Esophagus mucosa (tissue), 1 donor: ENCODE measurements around the gene LRRC8E. TPM values are rescaled to one million over a fixed set of nuclear protein-coding genes. Genes with fewer than 3 reads are reported as not detected.

Source experiments
- ATAC-seq: fragments of 200-7000 bp; cut with Tn5 transposase; one replicate; pipeline ENCODE4 v1.9.1; 2020
- total RNA-seq: library from RNA; stranded (reverse); gene quantifications from one replicate; pipeline ENCODE4 v1.2.4, GENCODE V29; 2023
- donor health status: DM: yes; HTN: yes; CAD: no.

LRRC8E gene
- 11.6 TPM for total RNA-seq

GRCh38 chr19:7888145-7888825 lies at the start of gene LRRC8E:
TSS of gene LRRC8E (plus strand) at chr19:7888510. CDS start at chr19:7895604, 7,094 bp downstream.
- peak; percentile 90 for ATAC-seq

DNA sequence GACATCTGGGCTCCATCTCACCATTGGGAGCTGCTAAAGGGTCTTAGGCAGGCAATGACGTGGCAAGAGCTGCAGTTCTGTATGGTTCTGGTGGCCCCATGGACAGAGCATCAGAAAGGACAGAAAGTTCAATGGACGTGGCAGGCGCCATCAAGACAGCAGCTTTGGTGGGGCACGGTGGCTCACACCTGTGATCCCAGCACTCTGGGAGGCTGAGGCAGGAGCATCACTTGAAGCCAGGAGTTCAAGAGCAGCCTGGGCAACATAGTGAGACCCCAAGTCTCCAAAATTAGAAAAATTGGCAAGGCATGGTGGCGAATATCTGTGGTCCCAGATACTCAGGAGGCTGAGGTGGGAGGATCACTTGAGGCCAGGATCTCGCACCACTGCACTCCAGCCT lies 48.8 kb upstream of the LRRC8E start:
- no peak for ATAC-seq

DNA sequence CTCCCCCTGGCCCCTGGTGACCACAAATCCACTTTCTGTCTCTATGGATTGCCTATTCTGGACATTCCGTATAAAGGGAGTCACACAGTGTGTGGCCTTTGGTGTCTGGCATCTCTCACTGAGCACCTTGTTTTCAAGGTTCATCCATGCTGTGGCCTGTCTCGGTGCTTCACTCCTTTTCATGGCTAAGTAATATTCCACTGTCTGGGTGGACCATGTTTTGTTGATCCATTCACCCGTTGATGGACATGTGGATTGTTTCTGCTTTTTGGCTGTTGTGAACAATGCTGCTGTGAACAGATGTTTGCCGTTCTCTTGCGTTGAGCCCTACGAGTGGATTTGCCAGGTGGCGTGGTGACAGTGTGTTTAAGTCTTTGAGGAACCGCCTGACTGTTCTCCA lies 47.7 kb upstream of the LRRC8E start:
- no peak for ATAC-seq

- ATAC-seq, result no peak
Measured at GRCh38 chr19:7841751-7842660, 46.3 kb upstream of the LRRC8E start.

GRCh38 chr19:7842661-7843294 lies 45.5 kb upstream of the LRRC8E start:
- no peak for ATAC-seq

DNA sequence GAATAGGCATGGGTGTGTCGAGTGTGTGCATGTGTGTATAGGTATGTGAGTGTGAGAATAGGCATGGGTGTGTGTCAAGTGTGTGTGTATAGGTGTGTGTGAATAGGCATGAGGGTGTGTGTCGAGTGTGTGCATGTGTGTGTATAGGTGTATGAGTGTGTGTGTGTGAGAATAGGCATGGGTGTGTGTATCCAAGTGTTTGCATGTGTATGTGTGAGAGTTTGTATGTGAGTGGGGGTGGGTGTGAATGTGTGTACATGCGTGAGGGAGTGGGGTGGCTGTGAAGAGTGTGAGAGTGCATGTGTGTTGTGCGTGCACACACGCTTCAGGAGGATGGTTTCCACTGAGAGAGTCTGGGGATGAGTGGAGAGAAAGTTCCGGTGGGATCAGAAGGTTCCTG lies 44.8 kb upstream of the LRRC8E start:
- no peak for ATAC-seq

DNA sequence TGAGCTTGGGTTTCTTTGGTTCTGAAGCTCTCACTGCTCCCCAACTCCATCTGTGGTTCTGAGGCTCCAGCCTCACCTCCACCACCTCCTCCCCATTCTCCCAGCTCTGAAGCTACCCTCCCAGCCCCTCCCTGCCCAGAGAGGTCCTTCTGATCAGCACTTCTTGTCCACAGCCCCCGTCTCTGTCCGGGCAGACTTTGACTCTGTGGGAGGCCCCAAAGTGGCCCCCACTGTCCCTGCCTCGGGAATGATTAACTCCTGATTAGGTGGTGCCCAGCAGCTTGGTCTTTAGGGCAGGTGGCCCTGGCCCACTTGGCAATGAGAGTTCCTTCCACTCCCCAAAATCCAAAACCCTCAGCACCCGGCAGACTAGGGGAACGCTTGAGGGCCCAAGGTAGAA lies 43.9 kb upstream of the LRRC8E start:
- ATAC-seq, result no peak

GRCh38 chr19:7844951-7845350 lies 43.4 kb upstream of the LRRC8E start:
- no peak for ATAC-seq

DNA sequence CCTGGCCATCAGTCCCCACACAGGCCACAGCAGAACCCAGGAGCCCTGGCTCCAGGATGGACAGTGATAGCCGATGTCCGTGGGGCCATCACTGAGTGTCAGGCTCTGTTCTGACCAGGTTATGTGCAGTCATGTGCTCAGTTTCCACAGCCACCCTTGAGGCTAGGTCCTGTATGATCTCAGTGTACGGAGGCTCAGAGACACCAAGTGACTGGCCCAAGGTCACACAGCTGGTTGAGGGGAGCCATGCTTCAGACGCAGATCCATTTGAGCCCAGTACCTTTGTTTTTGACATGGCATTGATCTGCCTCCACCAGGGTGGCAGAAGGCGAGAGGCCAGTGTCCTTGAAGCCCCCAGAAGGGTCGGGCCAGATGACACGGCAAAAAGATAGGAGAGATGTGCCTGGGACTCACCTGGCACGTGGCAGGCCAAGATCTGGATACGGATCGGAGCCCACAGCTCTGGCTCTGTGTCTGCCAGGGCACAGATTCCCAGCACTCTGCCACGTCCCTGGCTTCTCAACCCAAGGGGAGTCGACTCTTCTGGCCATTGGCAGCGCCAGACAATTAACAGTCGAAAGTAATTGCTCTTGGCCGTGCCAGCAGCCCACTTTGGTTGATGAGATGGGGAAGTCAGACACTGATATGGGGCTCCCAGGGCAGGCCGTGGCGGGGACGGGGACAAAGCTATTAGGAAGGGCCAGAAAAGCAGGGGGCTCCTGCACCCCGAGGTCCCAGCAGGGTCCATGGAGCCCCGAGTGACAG lies 42.7 kb upstream of the LRRC8E start:
- no peak for ATAC-seq

DNA sequence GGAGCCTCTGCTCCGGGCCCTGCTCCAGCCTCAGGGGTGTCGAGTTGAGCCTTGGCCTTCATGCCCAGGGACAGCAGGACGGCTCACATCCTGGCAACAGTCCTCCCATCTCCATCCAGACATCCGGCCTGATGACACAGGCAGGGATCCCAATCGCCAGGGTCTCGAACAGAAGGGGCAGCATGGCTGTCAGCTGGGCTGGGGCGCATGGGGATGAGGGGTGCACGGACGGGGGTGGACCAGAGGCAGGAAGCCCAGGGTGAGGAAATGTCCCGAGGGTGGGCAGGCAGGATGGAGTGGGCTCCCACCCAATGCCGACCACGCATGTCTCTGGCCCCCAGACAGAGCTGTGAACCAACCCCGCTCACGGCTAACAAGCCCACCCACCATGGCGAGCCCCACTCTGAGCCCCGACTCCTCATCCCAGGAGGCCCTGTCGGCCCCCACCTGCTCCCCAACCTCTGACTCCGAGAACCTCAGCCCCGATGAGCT lies 42.1 kb upstream of the LRRC8E start:
- no peak for ATAC-seq

DNA sequence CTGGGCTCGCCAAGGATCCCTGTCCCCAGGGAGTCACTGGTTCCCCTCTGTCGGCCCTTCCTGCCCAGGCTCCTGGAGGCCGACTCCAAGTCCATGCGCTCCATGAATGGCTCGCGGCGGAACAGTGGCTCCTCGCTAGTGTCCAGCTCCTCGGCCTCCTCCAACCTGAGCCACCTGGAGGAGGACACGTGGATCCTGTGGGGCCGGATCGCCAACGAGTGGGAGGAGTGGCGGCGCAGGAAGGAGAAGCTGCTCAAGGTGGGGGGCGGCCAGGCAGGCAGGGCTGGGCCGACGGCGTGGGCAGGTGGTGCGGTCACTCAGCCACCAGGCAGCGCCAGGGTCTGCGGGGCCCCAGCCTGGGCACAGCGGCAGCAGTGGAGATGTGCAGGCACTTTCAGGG lies 40.6 kb upstream of the LRRC8E start:
- ATAC-seq, result no peak

GRCh38 chr19:7848779-7849457 lies 39.4 kb upstream of the LRRC8E start:
- ATAC-seq, result no peak

GRCh38 chr19:7849631-7849999 lies 38.7 kb upstream of the LRRC8E start:
- ATAC-seq, result no peak

GRCh38 chr19:7850000-7850813 lies 38.1 kb upstream of the LRRC8E start:
- no peak for ATAC-seq

GRCh38 chr19:7850945-7851622 lies 37.2 kb upstream of the LRRC8E start:
- ATAC-seq, result no peak

DNA sequence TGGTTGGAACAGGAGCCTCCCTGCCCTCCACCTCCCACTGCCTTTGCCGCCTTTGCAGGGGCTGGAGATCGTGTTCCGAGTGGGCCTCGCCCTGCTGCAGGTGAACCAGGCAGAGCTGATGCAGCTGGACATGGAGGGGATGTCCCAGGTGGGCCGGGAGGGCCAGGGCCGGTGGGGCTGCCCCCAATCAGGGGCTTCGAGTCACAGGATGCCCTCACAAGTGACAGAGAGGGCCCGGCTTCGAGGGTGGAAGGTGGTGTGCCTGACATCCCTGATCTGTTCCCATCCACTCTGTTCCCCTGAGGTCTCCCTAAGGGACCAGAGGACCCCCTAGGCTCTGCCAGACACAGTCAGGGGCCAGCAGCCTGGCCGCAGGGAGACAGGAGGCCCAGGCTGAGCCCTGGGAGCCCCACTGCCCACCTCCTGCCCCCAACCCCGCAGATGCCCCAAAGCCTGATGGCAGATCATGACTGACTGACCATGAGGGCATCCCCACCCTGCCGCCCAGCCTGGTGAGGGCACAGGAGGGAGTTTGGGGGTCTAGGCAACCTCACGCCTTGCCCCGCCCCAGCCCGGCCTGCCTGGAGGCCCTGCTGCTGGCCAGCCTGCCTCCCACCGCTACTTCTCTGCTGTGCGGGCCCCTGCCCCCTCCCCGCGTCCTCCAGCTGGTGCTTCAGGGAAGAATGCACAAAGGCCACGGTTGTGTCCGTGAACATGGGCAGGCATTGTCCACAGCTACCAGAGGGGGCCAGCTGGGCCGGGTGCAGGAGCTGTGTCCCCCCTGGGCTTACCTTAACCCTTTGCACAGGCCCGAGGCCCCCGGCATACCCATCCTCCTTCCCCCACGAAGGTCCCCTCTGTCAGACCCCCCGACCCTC lies 36.4 kb upstream of the LRRC8E start:
- no peak for ATAC-seq

GRCh38 chr19:7852851-7853769 lies 35.2 kb upstream of the LRRC8E start:
- ATAC-seq, result peak; percentile 74

DNA sequence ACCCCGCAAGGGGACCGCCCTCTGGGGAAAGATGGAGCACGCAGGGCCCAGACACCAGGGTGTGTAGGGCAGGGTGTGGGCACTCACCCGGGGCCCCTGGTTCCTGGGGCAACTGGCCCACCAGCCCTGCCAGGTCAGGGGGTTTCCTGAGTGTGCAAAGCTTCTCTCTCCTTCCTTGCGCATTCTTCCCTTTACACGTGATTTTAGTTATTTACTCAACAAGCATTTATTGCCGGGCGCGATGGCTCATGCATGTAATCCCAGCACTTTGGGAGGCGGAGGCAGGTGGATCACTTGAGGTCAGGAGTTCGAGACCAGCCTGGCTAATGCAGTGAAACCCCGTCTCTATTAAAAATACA lies 34.6 kb upstream of the LRRC8E start:
- no peak for ATAC-seq
